PC-9 (cell line): ENCODE data around the gene IL4I1.

Source experiments
- EZH2 ChIP-seq: fragments of 200-600 bp; sonication (generic); IDR thresholded peaks from 2 replicates; pipeline ENCODE4 v1.8.0; 2017; ENCODE audit warnings: antibody characterized with exemption, low read depth
- TF ChIP-seq, protein P1 (sequence below): fragments of 200-600 bp; sonication (generic); conservative IDR thresholded peaks from 2 replicates; pipeline ENCODE4 v1.6.1; 2017; ENCODE audit warnings: mixed run types, antibody characterized with exemption, mild to moderate bottlenecking, moderate library complexity

DNA sequence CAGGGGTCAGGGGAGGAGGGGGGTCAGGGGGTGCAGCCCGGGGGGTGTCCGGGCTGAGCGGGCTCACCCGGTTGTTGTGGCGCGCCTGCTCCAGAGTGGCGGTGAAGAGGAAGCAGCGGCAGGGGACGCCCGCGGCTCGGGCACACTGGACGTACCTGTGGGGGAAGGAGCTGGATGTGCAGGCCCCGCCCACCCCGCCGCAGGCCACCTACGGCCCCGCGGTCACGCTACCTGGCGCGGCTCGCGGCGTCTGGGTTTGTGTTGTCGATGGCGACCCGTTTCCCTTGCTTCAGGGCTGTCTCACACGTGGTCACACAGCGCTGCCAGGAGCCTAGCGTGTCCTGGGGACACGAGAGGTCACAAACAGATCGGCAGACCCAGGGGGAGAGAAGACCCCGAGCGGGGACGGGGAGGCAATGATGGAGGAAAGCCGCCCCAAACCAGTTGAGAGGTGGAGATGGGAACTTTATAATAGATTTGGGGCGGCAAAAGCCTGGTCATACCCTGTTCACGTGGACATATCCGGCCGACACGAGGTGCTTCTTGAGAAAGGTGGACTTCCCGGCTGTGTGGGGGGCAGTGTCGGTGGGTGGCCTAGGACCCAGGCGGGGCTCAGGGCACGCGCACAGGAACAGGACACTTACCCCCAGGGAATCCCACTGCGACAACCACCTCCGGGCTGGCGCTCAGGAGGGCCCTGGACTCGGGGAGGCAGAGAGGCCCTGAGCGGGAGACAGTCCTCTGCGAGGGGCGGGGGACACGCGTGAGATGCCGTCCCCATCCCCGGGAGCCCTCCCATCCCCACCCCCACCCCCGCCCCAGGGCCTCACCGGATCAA is 34.9 kb downstream of the IL4I1 start:
- TF ChIP-seq, protein P1, sequence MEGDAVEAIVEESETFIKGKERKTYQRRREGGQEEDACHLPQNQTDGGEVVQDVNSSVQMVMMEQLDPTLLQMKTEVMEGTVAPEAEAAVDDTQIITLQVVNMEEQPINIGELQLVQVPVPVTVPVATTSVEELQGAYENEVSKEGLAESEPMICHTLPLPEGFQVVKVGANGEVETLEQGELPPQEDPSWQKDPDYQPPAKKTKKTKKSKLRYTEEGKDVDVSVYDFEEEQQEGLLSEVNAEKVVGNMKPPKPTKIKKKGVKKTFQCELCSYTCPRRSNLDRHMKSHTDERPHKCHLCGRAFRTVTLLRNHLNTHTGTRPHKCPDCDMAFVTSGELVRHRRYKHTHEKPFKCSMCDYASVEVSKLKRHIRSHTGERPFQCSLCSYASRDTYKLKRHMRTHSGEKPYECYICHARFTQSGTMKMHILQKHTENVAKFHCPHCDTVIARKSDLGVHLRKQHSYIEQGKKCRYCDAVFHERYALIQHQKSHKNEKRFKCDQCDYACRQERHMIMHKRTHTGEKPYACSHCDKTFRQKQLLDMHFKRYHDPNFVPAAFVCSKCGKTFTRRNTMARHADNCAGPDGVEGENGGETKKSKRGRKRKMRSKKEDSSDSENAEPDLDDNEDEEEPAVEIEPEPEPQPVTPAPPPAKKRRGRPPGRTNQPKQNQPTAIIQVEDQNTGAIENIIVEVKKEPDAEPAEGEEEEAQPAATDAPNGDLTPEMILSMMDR, result no peak
- no peak for TF ChIP-seq EZH2
